ENCODE measurements around the gene PML. TPM values are rescaled to one million over a fixed set of nuclear protein-coding genes. Genes with fewer than 3 reads are reported as not detected.

The PML gene, protein sequence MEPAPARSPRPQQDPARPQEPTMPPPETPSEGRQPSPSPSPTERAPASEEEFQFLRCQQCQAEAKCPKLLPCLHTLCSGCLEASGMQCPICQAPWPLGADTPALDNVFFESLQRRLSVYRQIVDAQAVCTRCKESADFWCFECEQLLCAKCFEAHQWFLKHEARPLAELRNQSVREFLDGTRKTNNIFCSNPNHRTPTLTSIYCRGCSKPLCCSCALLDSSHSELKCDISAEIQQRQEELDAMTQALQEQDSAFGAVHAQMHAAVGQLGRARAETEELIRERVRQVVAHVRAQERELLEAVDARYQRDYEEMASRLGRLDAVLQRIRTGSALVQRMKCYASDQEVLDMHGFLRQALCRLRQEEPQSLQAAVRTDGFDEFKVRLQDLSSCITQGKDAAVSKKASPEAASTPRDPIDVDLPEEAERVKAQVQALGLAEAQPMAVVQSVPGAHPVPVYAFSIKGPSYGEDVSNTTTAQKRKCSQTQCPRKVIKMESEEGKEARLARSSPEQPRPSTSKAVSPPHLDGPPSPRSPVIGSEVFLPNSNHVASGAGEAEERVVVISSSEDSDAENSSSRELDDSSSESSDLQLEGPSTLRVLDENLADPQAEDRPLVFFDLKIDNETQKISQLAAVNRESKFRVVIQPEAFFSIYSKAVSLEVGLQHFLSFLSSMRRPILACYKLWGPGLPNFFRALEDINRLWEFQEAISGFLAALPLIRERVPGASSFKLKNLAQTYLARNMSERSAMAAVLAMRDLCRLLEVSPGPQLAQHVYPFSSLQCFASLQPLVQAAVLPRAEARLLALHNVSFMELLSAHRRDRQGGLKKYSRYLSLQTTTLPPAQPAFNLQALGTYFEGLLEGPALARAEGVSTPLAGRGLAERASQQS
- total RNA-seq (2022; extraction: Qiagen RNA extraction) = 10.7 to 17.1 TPM (median 15.6 TPM) in 5 replicates

GRCh38 chr15:73994413-73994883 is at the start of gene PML:
Gene PML (plus strand): TSS chr15:73994716. CDS start chr15:73994813, 97 bp downstream.

GRCh38 chr15:73991726-73992593 is 2.6 kb upstream of the PML start, which contains the start of gene STOML1:
Gene STOML1 (minus strand): TSS chr15:73992295. CDS start chr15:73992223, 72 bp downstream.

DNA sequence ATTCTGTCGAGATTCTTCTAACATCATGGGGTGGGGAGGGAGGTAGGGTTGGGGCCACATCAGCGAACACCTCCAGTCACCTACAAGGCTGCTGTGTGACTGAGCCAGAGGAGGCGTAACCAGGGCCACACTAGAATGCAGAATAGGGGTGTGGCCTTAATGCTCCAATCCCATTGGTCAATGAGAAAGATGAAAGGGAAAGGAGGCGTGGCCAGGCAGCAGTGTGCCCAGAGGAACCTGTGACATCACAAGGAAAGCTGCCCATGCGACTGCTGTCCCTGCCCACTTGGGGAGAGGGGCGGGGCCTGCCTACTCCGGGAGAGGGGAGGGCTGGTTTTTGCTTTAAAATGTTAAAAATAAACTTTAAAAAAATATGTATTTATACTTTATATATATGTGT is 87.9 kb downstream of the PML start, which contains the start of gene GOLGA6A:
Gene GOLGA6A, minus strand, starts transcription at position 101 of the 400 bp plus-strand sequence. Its CDS starts 41 bp downstream, at position 60.

Other genes with a start within 250 kb of the PML start
- 1.3 to 1.8 TPM (median 1.5 TPM) in 5 replicates for gene INSYN1, start 241.4 kb upstream of the PML start, total RNA-seq (2022; extraction: Qiagen RNA extraction)
- not detected in 5 replicates for gene TBC1D21, start 121.2 kb upstream of the PML start, total RNA-seq (2022; extraction: Qiagen RNA extraction)
- gene LOXL1, start 68.3 kb upstream of the PML start, total RNA-seq (2022; extraction: Qiagen RNA extraction) = 0.47 to 0.82 TPM (median 0.59 TPM) in 5 replicates
- 8.9 to 14.0 TPM (median 12.8 TPM) in 5 replicates for gene STOML1, start 2.4 kb upstream of the PML start, total RNA-seq (2022; extraction: Qiagen RNA extraction)
- 0.05 to 0.10 TPM (median 0.06 TPM) in 4 of 5 replicates, not detected in the other for gene GOLGA6A, start 87.8 kb downstream of the PML start, total RNA-seq (2022; extraction: Qiagen RNA extraction)
- gene ISLR2, start 135.9 kb downstream of the PML start, total RNA-seq (2022; extraction: Qiagen RNA extraction) = 0.14 to 0.37 TPM (median 0.15 TPM) in 5 replicates
- gene ISLR, start 179.0 kb downstream of the PML start, total RNA-seq (2022; extraction: Qiagen RNA extraction) = 0.25 to 0.45 TPM (median 0.35 TPM) in 5 replicates
- gene STRA6, start 208.1 kb downstream of the PML start, total RNA-seq (2022; extraction: Qiagen RNA extraction) = 49.3 to 82.9 TPM (median 77.0 TPM) in 5 replicates
- 4.0 to 8.0 TPM (median 7.2 TPM) in 5 replicates for gene CCDC33, start 241.6 kb downstream of the PML start, total RNA-seq (2022; extraction: Qiagen RNA extraction)